ENCODE data around the gene CATSPERD. TPM values are rescaled to one million over a fixed set of nuclear protein-coding genes. Genes with fewer than 3 reads are reported as not detected.

CATSPERD gene
- total and polyA plus RNA-seq, 7 donors: not detected

- intact Hi-C loops (cut with DNase I): no loop called here
- no peak overlapping the region for H3K4me3 ChIP-seq
- no peaks in the 10 kb centered on the region for H3K9me3 ChIP-seq
- no peak for ATAC-seq
- 40 to 56% (median 50%) methylated on average over 11 of the region's 11 CpGs for WGBS, 3 donors
- H3K36me3 ChIP-seq (ENCODE audit: insufficient read depth in 1 of 2, low read depth in 1 of 2): no peaks in the 10 kb centered on the region
- DNase-seq: no peak
- no peak overlapping the region for H3K27ac ChIP-seq
- H3K4me1 ChIP-seq: no peaks in the 10 kb centered on the region
- TF ChIP-seq CTCF (IDR thresholded peaks at IDR 0.05): no peak
- H3K27me3 ChIP-seq (ENCODE audit: insufficient read depth in 3 of 3, low read length in 2 of 3): peaks cover 0 to 41% (median 3%) of the 10 kb centered on the region in 3 donors
Measured at GRCh38 chr19:5814852-5815246, 94.4 kb downstream of the CATSPERD start.

- WGBS, 3 donors: 82 to 89% (median 87%) methylated on average over 2 of the region's 2 CpGs
- Histone ChIP-seq H3K36me3 (ENCODE audit: insufficient read depth in 1 of 2, low read depth in 1 of 2) (no peaks in the 10 kb centered on the region), H3K9me3 (no peaks in the 10 kb centered on the region), H3K4me3 (no peak overlapping the region), H3K27ac (no peak overlapping the region), H3K4me1 (no peaks in the 10 kb centered on the region), H3K27me3 (ENCODE audit: insufficient read depth in 3 of 3, low read length in 2 of 3) (peaks cover 0 to 43% (median 3%) of the 10 kb centered on the region in 3 donors)
- ATAC-seq (no peak), DNase-seq (no peak)
- intact Hi-C loops (cut with DNase I): no loop called here
- no peak for TF ChIP-seq CTCF (IDR thresholded peaks at IDR 0.05)
Measured at GRCh38 chr19:5817218-5817617, 96.8 kb downstream of the CATSPERD start.

- DNase-seq (no peak), ATAC-seq (no peak)
- Histone ChIP-seq H3K27ac (no peak overlapping the region), H3K9me3 (no peaks in the 10 kb centered on the region), H3K4me1 (no peaks in the 10 kb centered on the region), H3K36me3 (ENCODE audit: insufficient read depth in 1 of 2, low read depth in 1 of 2) (no peaks in the 10 kb centered on the region), H3K27me3 (ENCODE audit: insufficient read depth in 3 of 3, low read length in 2 of 3) (peaks cover 0 to 41% (median 1%) of the 10 kb centered on the region in 3 donors), H3K4me3 (no peak overlapping the region)
- TF ChIP-seq CTCF (IDR thresholded peaks at IDR 0.05): no peak
- WGBS, 3 donors: 74 to 80% (median 78%) methylated on average over 10 of the region's 10 CpGs
- intact Hi-C loops (cut with DNase I): no loop called here
Measured at GRCh38 chr19:5818594-5818993, 98.2 kb downstream of the CATSPERD start.

GRCh38 chr19:5820785-5821184 is 100.3 kb downstream of the CATSPERD start:
- Histone ChIP-seq H3K27me3 (ENCODE audit: insufficient read depth in 3 of 3, low read length in 2 of 3) (peaks cover 0 to 49% (median 5%) of the 10 kb centered on the region in 3 donors), H3K4me1 (no peaks in the 10 kb centered on the region), H3K9me3 (no peaks in the 10 kb centered on the region), H3K27ac (no peak overlapping the region), H3K36me3 (ENCODE audit: insufficient read depth in 1 of 2, low read depth in 1 of 2) (no peaks in the 10 kb centered on the region), H3K4me3 (no peak overlapping the region)
- 42 to 53% (median 51%) methylated on average over 6 of the region's 6 CpGs for WGBS, 3 donors
- DNase-seq: no peak
- no peak for ATAC-seq
- no peak for TF ChIP-seq CTCF (IDR thresholded peaks at IDR 0.05)
- intact Hi-C loops (cut with DNase I): no loop called here

GRCh38 chr19:5821521-5822180 is 101.2 kb downstream of the CATSPERD start:
- peaks cover 0 to 52% (median 7%) of the 10 kb centered on the region in 3 donors for H3K27me3 ChIP-seq (ENCODE audit: insufficient read depth in 3 of 3, low read length in 2 of 3)
- DNase-seq (no peak), ATAC-seq (no peak)
- no peaks in the 10 kb centered on the region for H3K9me3 ChIP-seq
- intact Hi-C loops (cut with DNase I): no loop called here
- no peak overlapping the region for H3K4me3 ChIP-seq
- no peaks in the 10 kb centered on the region for H3K4me1 ChIP-seq
- 49 to 58% (median 54%) methylated on average over 8 of the region's 8 CpGs for WGBS, 3 donors
- no peak for TF ChIP-seq CTCF (IDR thresholded peaks at IDR 0.05)
- H3K36me3 ChIP-seq (ENCODE audit: insufficient read depth in 1 of 2, low read depth in 1 of 2): no peaks in the 10 kb centered on the region
- H3K27ac ChIP-seq: no peak overlapping the region
